HepG2 (cell line): ENCODE measurements around the gene CASP7. TPM values are rescaled to one million over a fixed set of nuclear protein-coding genes. Genes with fewer than 3 reads are reported as not detected.

Source experiments
- ATAC-seq: fragments of 200-7000 bp; cut with Tn5 transposase; 3 replicates; pipeline ENCODE4 v1.9.1; 2020; ENCODE audit warnings: mild to moderate bottlenecking, moderate library complexity
- BruUV-seq: library from RNA; stranded (reverse); fragments of 400-500 nt; replicated peaks from 2 replicates; lab custom pipeline; 2021; lab: Mats Ljungman, UMichigan
- CTCF ChIA-PET: fragments of 300-600 bp; formaldehyde crosslinking; extraction: SDS; loops from one replicate; lab custom pipeline; 2021; ENCODE audit warnings: low total read pairs, inconsistent platforms, low intra/inter-chr PET ratio; lab: Yijun Ruan, JAX
- POLR2A ChIA-PET: fragments of 350-600 bp; sonication (Branson Sonifier 250); formaldehyde crosslinking; loops from one replicate; lab custom pipeline; 2020; ENCODE audit warnings: antibody characterized with exemption, inconsistent platforms; lab: Yijun Ruan, JAX
- DNase-seq: peaks from one replicate; pipeline ENCODE4 v3.0.0-alpha.2; 2015; ENCODE audit warnings: low spot score
- FAIRE-seq: peaks from 3 replicates; lab custom pipeline; 2011; peaks lifted over from hg19 to GRCh38; lab: Jason Lieb, UNC
- H2AFZ ChIP-seq: one replicate; pipeline ENCODE4 v1.6.1; 2011; ENCODE audit warnings: low read length, inconsistent platforms
- H3K27ac ChIP-seq: fragments of 300-600 bp; 3 replicates; pipeline ENCODE4 v1.8.0; 2011; ENCODE audit warnings: mixed run types, mild to moderate bottlenecking, mixed read lengths, low read length, inconsistent platforms; ENCODE audit not compliant: insufficient read depth; ENCODE audit errors: extremely low read length
- H3K27me3 ChIP-seq, 2 experiments: fragments of 200-600 bp in 1 of 2; 2 replicates in 1 of 2; 3 replicates in 1 of 2; pipeline versions ENCODE4 v1.6.0 to v1.8.0; 2011; ENCODE audit warnings: low read length in 2 of 2, mild to moderate bottlenecking in 2 of 2, moderate library complexity in 2 of 2, inconsistent platforms in 1 of 2; ENCODE audit not compliant: insufficient read depth in 2 of 2, control insufficient read depth in 1 of 2
- H3K36me3 ChIP-seq, 2 experiments: fragments of 200-600 bp in 1 of 2; replicated peaks in 1 of 2; 2 replicates in 1 of 2; 3 replicates in 1 of 2; pipeline versions ENCODE4 v1.5.1 to v1.8.0; 2011; ENCODE audit warnings: low read length in 2 of 2, inconsistent platforms in 1 of 2; ENCODE audit not compliant: insufficient read depth in 2 of 2, control insufficient read depth in 1 of 2
- H3K4me1 ChIP-seq: 2 replicates; pipeline ENCODE4 v1.5.1; 2012; ENCODE audit warnings: low read length, inconsistent platforms; ENCODE audit not compliant: insufficient read depth
- H3K4me2 ChIP-seq: 2 replicates; pipeline ENCODE4 v1.6.0; 2011; ENCODE audit warnings: low read depth, low read length, inconsistent platforms
- H3K4me3 ChIP-seq, 3 experiments: fragments of 200-600 bp in 1 of 3; sonication (generic), shearing (Covaris generic) in 1 of 3; replicated peaks in 1 of 3; 2 replicates each; pipeline ENCODE4 v1.5.1; 2011 to 2016; ENCODE audit warnings: low read length in 3 of 3, inconsistent platforms in 2 of 3, low read depth in 2 of 3, mild to moderate bottlenecking in 2 of 3, control low read depth in 1 of 3, mixed read lengths in 1 of 3; ENCODE audit not compliant: insufficient read depth in 1 of 3
- H3K79me2 ChIP-seq: one replicate; pipeline ENCODE4 v1.6.1; 2011; ENCODE audit warnings: low read length, inconsistent platforms; ENCODE audit not compliant: insufficient read depth
- H3K9ac ChIP-seq: 2 replicates; pipeline ENCODE4 v1.6.0; 2011; ENCODE audit warnings: mild to moderate bottlenecking, low read depth, low read length, inconsistent platforms; ENCODE audit not compliant: insufficient read depth
- H3K9me3 ChIP-seq: 2 replicates; pipeline ENCODE4 v1.5.1; 2012; ENCODE audit warnings: mild to moderate bottlenecking, low read length
- H4K20me1 ChIP-seq: 2 replicates; pipeline ENCODE4 v1.6.0; 2011; ENCODE audit warnings: inconsistent platforms, mild to moderate bottlenecking, low read length, moderate library complexity; ENCODE audit not compliant: insufficient read depth
- ARID2 ChIP-seq: sonication (generic); formaldehyde crosslinking; IDR thresholded peaks from 2 replicates; pipeline ENCODE4 v1.8.1; 2022; ENCODE audit warnings: mild to moderate bottlenecking, missing genetic modification reagents, borderline replicate concordance
- ATF4 ChIP-seq, 2 experiments: fragments of 450-650 bp in 1 of 2; sonication (generic) in 1 of 2; formaldehyde crosslinking; IDR thresholded peaks; 2 replicates each; pipeline versions ENCODE4 v1.5.0 to v1.8.0; 2020 to 2022; ENCODE audit warnings: mild to moderate bottlenecking in 1 of 2, missing genetic modification reagents in 1 of 2
- EP300 ChIP-seq, 3 experiments: sonication (generic) in 1 of 3; formaldehyde crosslinking in 1 of 3; IDR thresholded peaks; 2 replicates each; pipeline versions ENCODE4 v1.5.1 to v1.6.1; 2011 to 2020; ENCODE audit warnings: low read depth in 2 of 3, low read length in 2 of 3, borderline replicate concordance in 1 of 3, improper control_type of control experiment in 1 of 3, mild to moderate bottlenecking in 1 of 3, missing genetic modification reagents in 1 of 3, moderate library complexity in 1 of 3
- GABPA ChIP-seq, 2 experiments: IDR thresholded peaks; 2 replicates each; pipeline ENCODE4 v1.6.1; 2011 to 2016; ENCODE audit warnings: low read depth in 2 of 2, low read length in 1 of 2, missing biosample characterization in 1 of 2, missing genetic modification characterization in 1 of 2
- NR2F6 ChIP-seq, 2 experiments: IDR thresholded peaks; 2 replicates each; pipeline ENCODE4 v1.6.1; 2016; ENCODE audit warnings: antibody characterized with exemption in 1 of 2, mild to moderate bottlenecking in 1 of 2
- PHF8 ChIP-seq: sonication (generic); formaldehyde crosslinking; IDR thresholded peaks from 2 replicates; pipeline ENCODE4 v1.5.0; 2020; ENCODE audit warnings: missing genetic modification reagents
- TERF1 ChIP-seq: sonication (generic); formaldehyde crosslinking; IDR thresholded peaks from 2 replicates; pipeline ENCODE4 v1.8.0; 2022; ENCODE audit warnings: mild to moderate bottlenecking, missing genetic modification reagents, moderate library complexity
- YEATS4 ChIP-seq: sonication (generic); formaldehyde crosslinking; IDR thresholded peaks from 2 replicates; pipeline ENCODE4 v1.4.0; 2020; ENCODE audit warnings: missing genetic modification reagents, borderline replicate concordance
- ZNF441 ChIP-seq: sonication (generic); formaldehyde crosslinking; IDR thresholded peaks from 2 replicates; pipeline ENCODE4 v1.7.0; 2021; ENCODE audit warnings: missing genetic modification reagents, borderline replicate concordance
- ZNF629 ChIP-seq: sonication (generic); formaldehyde crosslinking; conservative IDR thresholded peaks from 2 replicates; pipeline ENCODE4 v1.5.0; 2020; ENCODE audit warnings: missing genetic modification reagents
- ZNF7 ChIP-seq: IDR thresholded peaks from 2 replicates; pipeline ENCODE4 v1.6.1; 2016; ENCODE audit warnings: missing biosample characterization, missing genetic modification reagents
- WGBS: methylation state at CpG from one replicate; pipeline ENCODE4 v1.1.6; 2017; ENCODE audit warnings: low lambda C conversion rate; 5-methylcytosine and 5-hydroxymethylcytosine counted together
- in situ Hi-C: cut with HindIII; loops from 2 replicates; pipeline ENCODE4 v1.10.0; 2017; ENCODE audit warnings: low pct_unique_long_range_greater_than_20kb; ENCODE audit not compliant: extremely low pct_ligation_motif_present
- intact Hi-C: fragments of 100-400 bp; cut with micrococcal nuclease; formaldehyde crosslinking; loops from one replicate; pipeline ENCODE4 v1.10.0; 2022; ENCODE audit not compliant: unreplicated experiment
- polyA plus RNA-seq, 8 experiments: library from polyadenylated mRNA; depleted of rRNA in 3 of 8; stranded (reverse) in 7 of 8; unstranded in 1 of 8; fragments of >200 nt; fragmentation: Illumina TruSeq in 4 of 8; extraction: Trizol in 4 of 8; gene quantifications; 2 replicates each; pipeline versions ENCODE4 v1.2.1 to v1.2.3, GENCODE V29; 2011 to 2016; ENCODE audit warnings: low read depth in 4 of 8, missing spikeins in 1 of 8, mixed read lengths in 1 of 8; ENCODE audit not compliant: insufficient read depth in 1 of 8
- total RNA-seq, 5 experiments: library from RNA; depleted of rRNA; stranded (reverse); fragments of >200 nt; fragmentation: Illumina TruSeq; extraction: Trizol; gene quantifications; 2 replicates each; pipeline ENCODE4 v1.2.3, GENCODE V29; 2016; ENCODE audit warnings: low read depth in 1 of 5

Gene CASP7
- total and polyA plus RNA-seq, 2 of the 13 experiments (the other 11 are each of a cell fraction or from before 2014, with no cell fraction given), result 11.9 to 39.3 TPM

- H4K20me1 ChIP-seq, result no peaks in the 10 kb centered on the region
- intact Hi-C loops (no loop called here), in situ Hi-C loops (no loop called here)
- no peaks in the 10 kb centered on the region for H3K36me3 ChIP-seq
- FAIRE-seq (no peak), DNase-seq (peak; percentile 27), ATAC-seq (no peak)
- H3K4me1 ChIP-seq, result no peaks in the 10 kb centered on the region
- ChIA-PET CTCF (no interaction called here), POLR2A (no interaction called here)
- no peak overlapping the region for H3K9ac ChIP-seq
- BruUV-seq, result no TSS peak
- H3K9me3 ChIP-seq, result no peaks in the 10 kb centered on the region
- no peak overlapping the region for H2AFZ ChIP-seq
- no peak overlapping the region for H3K27ac ChIP-seq
- no peaks in the 10 kb centered on the region; a peak in 1 of 5 replicates for H3K27me3 ChIP-seq
- no peak overlapping the region for H3K4me2 ChIP-seq
- H3K79me2 ChIP-seq, result no peaks in the 10 kb centered on the region
- TF ChIP-seq ARID2 (CRISPR knock-in tag) (no peak), EP300 (IDR thresholded peaks at IDR 0.05; ENCODE audit: low read depth in 2 of 2, low read length in 2 of 2) (peak in 1 of 2 experiments; percentile 14; a peak in 1 of 4 replicates), EP300 (CRISPR knock-in tag; IDR thresholded peaks at IDR 0.05; ENCODE audit: borderline replicate concordance) (no peak), ATF4 (CRISPR knock-in tag; IDR thresholded peaks at IDR 0.05) (peak in 1 of 2 experiments; percentile 50; a peak in 2 of 4 replicates), YEATS4 (CRISPR knock-in tag) (no peak), GABPA (IDR thresholded peaks at IDR 0.05; ENCODE audit: low read depth, low read length) (no peak), GABPA (CRISPR knock-in tag; IDR thresholded peaks at IDR 0.05; ENCODE audit: low read depth) (peak; percentile 42; the same call in 1 of the 2 replicates), ZNF7 (CRISPR knock-in tag) (peak; percentile 98)
- WGBS, result 0% methylated on average over 2 of the region's 2 CpGs
- no peak overlapping the region for H3K4me3 ChIP-seq
Observed at GRCh38 chr10:113650172-113650571, 29.5 kb upstream of the CASP7 start.

GRCh38 chr10:113651021-113651420 is 28.7 kb upstream of the CASP7 start:
- CTCF ChIA-PET, result no interaction called here
- Histone ChIP-seq H3K79me2 (no peaks in the 10 kb centered on the region), H4K20me1 (no peaks in the 10 kb centered on the region), H2AFZ (no peak overlapping the region), H3K4me1 (no peaks in the 10 kb centered on the region), H3K4me2 (no peak overlapping the region), H3K4me3 (no peak overlapping the region), H3K27me3 (no peaks in the 10 kb centered on the region; a peak in 1 of 5 replicates), H3K9ac (no peak overlapping the region), H3K27ac (no peak overlapping the region), H3K36me3 (no peaks in the 10 kb centered on the region), H3K9me3 (no peaks in the 10 kb centered on the region)
- no peak for DNase-seq
- ATAC-seq, result no peak
- in situ Hi-C loops (no loop called here), intact Hi-C loops (no loop called here)
- 29% methylated on average over 2 of the region's 2 CpGs for WGBS
- no peak for FAIRE-seq
- no TSS peak for BruUV-seq
- POLR2A ChIA-PET, result no interaction called here
- TF ChIP-seq PHF8 (CRISPR knock-in tag) (no peak), NR2F6 (IDR thresholded peaks at IDR 0.05) (no peak), NR2F6 (CRISPR knock-in tag; IDR thresholded peaks at IDR 0.05) (no peak), ZNF441 (CRISPR knock-in tag) (no peak), TERF1 (CRISPR knock-in tag) (no peak), ZNF629 (no peak)
